Adipose tissue (tissue), 3 donors: Measurements from ENCODE around the gene ITPRIPL2. TPM values are rescaled to one million over a fixed set of nuclear protein-coding genes. Genes with fewer than 3 reads are reported as not detected.

Experiments used
- H3K27ac ChIP-seq: one replicate; pipeline ENCODE4 v1.5.1; 2013; ENCODE audit warnings: low read depth, low read length
- WGBS, 3 donors: extraction: QIAGEN DNeasy Blood & Tissue Kit; methylation state at CpG; one replicate each; pipeline ENCODE4 v1.1.7; 2013; 5-methylcytosine and 5-hydroxymethylcytosine counted together
- polyA plus RNA-seq, 3 donors: library from polyadenylated mRNA; stranded (reverse); fragments of 200-250 nt; gene quantifications; one replicate each; pipeline ENCODE4 v1.2.3, GENCODE V29; 2013
- donor health status: healthy with polysubstance abuse.
- donor health status: Bipolar disorder and iron deficiency.
- donor health status: healthy.

Gene ITPRIPL2
- polyA plus RNA-seq: 10 to 100 TPM in 2 of 3 donors, 1 to 10 TPM in 1; 7.7 to 29.1 (median 25.4) TPM

DNA sequence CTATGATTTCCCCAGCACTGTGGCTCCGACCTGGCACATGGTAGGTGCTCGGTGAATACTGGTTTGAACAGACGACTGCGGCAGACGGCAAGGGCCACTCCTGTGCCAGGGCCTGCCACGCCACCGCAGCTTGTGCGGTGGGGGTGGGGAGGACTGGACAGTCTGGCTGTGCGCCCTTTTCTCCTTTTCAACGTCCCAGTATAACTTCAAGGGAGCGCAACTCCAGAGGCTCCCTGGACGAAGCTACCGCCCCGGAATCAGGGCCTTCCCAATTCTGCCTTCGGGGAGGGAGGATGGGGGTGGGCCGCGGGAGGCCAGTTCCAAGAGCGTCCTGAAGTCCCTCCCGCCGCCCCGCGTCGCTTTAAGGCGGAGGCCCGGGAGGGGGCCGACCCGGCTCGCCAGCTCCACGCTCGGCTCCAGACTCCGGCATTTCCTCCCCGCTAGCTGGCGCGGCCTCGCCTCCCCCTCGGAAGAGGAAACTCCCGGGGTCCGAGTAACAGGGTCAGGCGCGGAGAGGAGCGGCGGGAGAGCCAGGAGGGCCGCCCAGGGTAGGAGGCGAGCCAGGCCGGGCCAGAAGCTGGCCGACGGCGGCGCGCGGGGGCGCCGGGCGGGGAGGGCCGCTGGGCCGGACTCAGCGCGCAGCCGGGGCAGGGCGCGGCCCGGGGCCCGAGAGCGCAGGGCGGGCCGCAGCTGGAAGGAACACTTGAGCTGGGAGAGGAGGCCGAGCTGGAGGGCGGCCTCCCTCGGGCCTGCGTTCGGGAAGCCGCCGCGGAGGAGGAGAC lies at the start of gene ITPRIPL2:
Gene ITPRIPL2, plus strand, starts transcription at position 388 of the 782 bp plus-strand sequence. CDS start 498 bp downstream, outside the sequence.
- H3K27ac ChIP-seq: peak within 1 kb of the TSS; percentile 79
- WGBS, 3 donors: 1 to 2% (median 2%) methylated on average over 59 to 72 of the region's 74 CpGs

DNA sequence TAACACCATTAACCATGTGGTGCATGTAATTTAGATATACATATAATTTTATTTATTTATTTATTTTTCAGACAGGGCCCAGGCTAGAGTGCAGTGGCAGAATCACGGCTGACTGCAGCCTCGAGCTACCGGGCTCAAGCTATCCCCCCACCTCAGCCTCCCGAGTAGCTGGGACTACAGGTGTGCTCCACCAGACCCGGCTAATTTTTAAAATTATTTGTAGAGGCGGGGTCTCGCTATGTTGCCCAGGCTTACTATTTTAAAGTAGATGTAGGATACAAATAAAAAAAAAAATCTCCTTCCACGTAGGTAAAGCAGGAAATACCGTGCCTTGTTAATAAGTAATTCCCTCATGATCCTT lies 46.8 kb upstream of the ITPRIPL2 start:
- H3K27ac ChIP-seq: no peak overlapping the region
- 38 to 62% (median 61%) methylated on average over 9 of the region's 9 CpGs for WGBS, 3 donors

DNA sequence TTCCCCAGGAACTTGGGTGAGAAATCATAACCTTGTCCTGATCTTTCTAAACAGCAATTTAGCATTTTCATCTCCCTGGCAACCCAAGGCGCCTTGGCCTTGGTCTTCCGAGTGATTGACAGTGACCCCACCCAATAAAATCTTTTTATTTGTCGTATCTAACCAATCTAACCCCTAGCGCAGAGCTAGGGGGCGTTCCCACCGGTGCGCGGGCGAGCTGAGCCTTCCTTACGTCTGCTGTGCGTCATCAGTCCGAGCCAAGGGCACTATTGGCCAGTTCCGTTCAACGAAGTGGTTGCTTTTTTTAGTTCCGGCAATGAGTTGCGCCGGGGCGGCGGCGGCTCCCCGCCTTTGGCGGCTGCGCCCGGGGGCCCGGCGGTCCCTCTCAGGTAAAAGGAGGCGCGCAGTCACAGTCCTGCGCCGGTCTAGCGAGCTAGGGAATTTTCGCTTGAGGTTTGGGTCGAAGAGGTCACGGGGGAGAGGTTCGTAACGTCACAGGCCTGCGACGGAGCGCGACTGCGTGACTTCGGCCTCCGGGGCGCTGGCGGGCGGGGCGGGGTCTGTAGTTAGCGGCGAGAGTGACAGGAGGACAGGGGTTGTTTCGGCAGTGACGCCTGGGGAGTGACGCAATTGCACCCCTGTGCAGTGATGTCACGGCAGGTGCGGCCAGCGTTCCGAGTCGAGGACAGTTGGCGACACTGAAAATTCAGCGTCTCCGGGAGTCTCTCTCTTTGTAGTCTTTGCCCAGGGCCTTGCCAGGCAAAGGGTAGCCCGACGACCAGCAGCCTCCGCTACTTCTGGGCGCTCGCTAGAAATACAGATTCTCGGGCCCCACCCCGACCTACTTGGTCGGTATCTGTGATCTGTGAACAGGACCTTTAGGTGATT lies 46.2 kb upstream of the ITPRIPL2 start, which contains the start of gene COQ7:
Gene COQ7, plus strand, starts transcription at position 266 of the 888 bp plus-strand sequence. Its CDS starts 51 bp downstream, at position 317.
- peak within 1 kb of the TSS; percentile 83 for H3K27ac ChIP-seq
- 0% methylated on average over 68 of the region's 68 CpGs for WGBS, 3 donors

- H3K27ac ChIP-seq: peak overlapping the region; percentile 83
- WGBS, 3 donors: 29 to 33% (median 32%) methylated on average over 19 of the region's 19 CpGs
Measured at GRCh38 chr16:19068237-19068815, 45.4 kb upstream of the ITPRIPL2 start.

GRCh38 chr16:19071811-19072777 lies 41.7 kb upstream of the ITPRIPL2 start:
- WGBS, 3 donors: 79 to 81% (median 80%) methylated on average over 21 of the region's 21 CpGs

DNA sequence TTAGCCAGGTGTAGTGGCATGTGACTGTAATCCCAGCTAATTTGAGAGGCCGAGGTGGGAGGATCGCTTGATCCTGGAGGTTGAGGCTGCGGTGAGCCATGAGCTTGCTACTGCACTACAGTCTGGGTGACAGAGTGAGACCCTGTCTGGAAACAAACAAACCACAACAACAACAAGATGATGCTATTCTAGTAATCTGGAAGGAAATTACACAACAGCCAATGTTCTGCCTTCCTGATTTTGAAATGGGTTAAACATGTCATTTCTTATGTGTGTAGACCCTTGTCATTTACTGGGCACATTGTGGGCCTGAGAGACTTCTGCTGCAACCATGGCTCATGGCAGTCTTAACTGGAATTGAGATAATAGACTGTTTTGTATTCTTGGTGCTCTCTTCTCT lies 40.4 kb upstream of the ITPRIPL2 start:
- 80 to 98% (median 82%) methylated on average over 3 of the region's 3 CpGs for WGBS, 3 donors
- H3K27ac ChIP-seq: no peak overlapping the region

More at GRCh38 chr16:19071811-19072777, 41.7 kb upstream of the ITPRIPL2 start:
- no peak overlapping the region for H3K27ac ChIP-seq

DNA sequence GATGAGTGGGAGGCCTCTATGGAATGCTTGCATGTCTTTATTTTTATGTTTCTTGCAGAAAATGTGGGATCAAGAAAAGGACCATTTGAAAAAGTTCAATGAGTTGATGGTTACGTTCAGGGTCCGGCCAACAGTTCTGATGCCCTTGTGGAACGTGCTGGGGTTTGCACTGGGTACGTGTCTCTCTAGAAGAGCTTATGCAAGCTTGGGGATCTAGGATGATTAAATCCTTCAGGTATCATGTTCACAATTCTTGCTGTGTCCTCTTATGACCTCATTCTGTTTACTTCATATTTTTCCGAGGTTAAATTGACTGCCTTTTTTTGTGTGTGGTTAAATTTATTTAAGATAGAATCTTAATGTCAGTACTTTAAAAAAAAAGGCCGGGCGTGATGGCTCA lies 39.9 kb upstream of the ITPRIPL2 start:
- WGBS, 3 donors: 74 to 80% (median 76%) methylated on average over 7 of the region's 7 CpGs
- H3K27ac ChIP-seq: no peak overlapping the region

GRCh38 chr16:19075511-19075910 lies 38.3 kb upstream of the ITPRIPL2 start:
- 91 to 95% (median 95%) methylated on average over 12 of the region's 12 CpGs for WGBS, 3 donors
- H3K27ac ChIP-seq: no peak overlapping the region

GRCh38 chr16:19077879-19078278 lies 35.9 kb upstream of the ITPRIPL2 start:
- WGBS, 3 donors: 82 to 92% (median 88%) methylated on average over 6 of the region's 6 CpGs
- no peak overlapping the region for H3K27ac ChIP-seq

DNA sequence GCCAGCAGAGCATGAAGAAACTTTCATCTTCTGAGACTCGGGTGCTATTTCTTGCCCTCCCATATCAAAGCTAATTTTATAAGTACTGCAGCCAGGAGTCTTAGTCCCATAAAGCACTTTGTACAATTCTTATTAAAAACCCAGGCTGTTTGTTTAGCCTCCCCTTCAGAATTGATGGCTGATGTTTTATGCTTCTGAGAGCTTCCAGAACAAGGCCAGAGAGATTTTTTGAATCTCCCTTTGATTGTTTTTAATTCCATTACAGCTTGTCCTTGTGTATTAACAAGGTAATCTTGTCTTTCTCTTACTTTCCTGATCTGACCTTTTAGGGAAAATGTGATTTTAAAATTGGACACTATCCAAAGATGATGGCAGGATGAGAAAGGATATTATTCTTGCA lies 30.1 kb upstream of the ITPRIPL2 start:
- H3K27ac ChIP-seq: no peak overlapping the region
- WGBS, 3 donors: 74 to 83% (median 80%) methylated on average over 1 of the region's 1 CpG

DNA sequence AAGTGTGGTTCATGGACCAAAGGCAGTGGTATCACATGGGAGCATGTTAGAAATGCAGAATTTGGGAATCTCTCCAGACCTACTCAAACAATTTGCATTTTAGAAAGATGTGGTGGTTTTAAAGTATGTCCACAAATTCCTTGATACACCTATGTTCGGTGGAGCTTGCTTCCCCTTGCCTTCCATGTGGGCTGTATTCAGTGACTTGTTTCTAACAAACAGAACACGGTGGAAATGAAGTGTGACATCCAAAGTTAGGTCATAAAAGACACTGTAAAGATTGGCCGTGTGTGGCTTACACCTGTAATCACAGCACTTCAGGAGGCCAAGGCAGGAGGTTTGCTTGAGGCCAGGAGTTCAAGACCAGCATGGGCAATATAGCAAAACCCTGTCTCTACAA lies 29.6 kb upstream of the ITPRIPL2 start:
- WGBS, 3 donors: 78 to 90% (median 86%) methylated on average over 3 of the region's 3 CpGs
- no peak overlapping the region for H3K27ac ChIP-seq

DNA sequence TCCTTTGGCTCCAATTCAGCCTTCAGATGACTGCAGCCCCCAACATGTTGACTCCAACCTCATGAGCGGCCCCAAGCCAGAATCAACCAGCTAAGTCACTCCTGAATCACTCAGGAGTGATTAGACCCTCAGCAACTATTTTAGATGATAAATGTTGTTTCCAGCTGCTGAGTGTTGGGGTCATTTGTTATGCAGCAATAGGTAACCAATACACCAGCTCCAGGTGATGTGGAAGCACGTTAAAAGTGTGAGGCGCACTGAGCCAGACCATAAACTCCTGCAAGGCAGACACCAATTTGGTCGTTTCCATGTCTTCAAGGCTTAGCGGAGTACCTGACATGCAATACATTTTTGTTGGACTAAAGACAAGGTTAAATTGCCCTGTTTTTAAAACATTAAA lies 28.9 kb upstream of the ITPRIPL2 start:
- no peak overlapping the region for H3K27ac ChIP-seq
- 84 to 93% (median 91%) methylated on average over 5 of the region's 5 CpGs for WGBS, 3 donors

DNA sequence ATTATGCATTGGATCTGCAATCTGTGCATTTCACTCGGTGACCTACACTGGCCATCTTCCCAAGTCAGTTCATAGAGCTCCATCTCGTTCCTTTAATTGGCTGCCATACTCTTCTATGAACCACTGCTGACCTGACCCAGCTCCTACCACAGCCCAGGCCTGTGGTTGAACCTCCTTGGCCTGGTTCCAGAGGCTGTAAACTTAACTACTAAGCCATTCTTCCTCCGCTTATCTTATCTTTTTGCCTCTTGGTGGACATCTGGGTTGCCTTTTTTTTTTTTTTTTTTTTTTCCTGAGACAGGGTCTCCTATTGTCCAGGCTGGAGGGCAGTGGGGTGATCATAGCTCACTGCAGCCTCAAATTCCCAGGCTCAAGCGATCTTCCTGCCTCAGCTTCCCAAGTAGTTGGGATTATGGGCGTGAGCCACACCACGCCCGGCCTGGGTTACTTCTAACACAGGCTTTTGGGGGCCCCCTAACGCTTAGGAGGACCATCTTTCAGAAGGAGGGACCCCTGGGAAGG lies 28.0 kb upstream of the ITPRIPL2 start:
- 23 to 43% (median 40%) methylated on average over 8 of the region's 8 CpGs for WGBS, 3 donors
- no peak overlapping the region for H3K27ac ChIP-seq

- H3K27ac ChIP-seq: no peak overlapping the region
- 6 to 8% (median 6%) methylated on average over 51 to 52 of the region's 52 CpGs for WGBS, 3 donors
Measured at GRCh38 chr16:19086322-19087199, 27.2 kb upstream of the ITPRIPL2 start.

GRCh38 chr16:19088341-19088916 lies 25.3 kb upstream of the ITPRIPL2 start:
- 83 to 86% (median 85%) methylated on average over 5 of the region's 5 CpGs for whole genome bisulfite sequencing, 3 donors

GRCh38 chr16:19089410-19089955 lies 24.3 kb upstream of the ITPRIPL2 start:
- H3K27ac ChIP-seq: no peak overlapping the region
- 80 to 89% (median 80%) methylated on average over 3 of the region's 3 CpGs for WGBS, 3 donors

More at GRCh38 chr16:19088341-19088916, 25.3 kb upstream of the ITPRIPL2 start:
- no peak overlapping the region for H3K27ac ChIP-seq
